HEK293 (cell line): ENCODE measurements around the gene UQCC3.
A peak's percentile ranks its signal among the peaks of the same experiment; 100 is the strongest.

Experiments used
- GFI1B ChIP-seq: fragments of 450-650 bp; formaldehyde crosslinking; IDR thresholded peaks from 2 replicates; pipeline ENCODE4 v1.5.1; 2016; ENCODE audit warnings: missing biosample characterization, missing genetic modification characterization
- GLIS1 ChIP-seq: fragments of 450-650 bp; formaldehyde crosslinking; IDR thresholded peaks from 2 replicates; pipeline ENCODE4 v1.5.1; 2016; ENCODE audit warnings: missing biosample characterization, missing genetic modification characterization
- SP2 ChIP-seq: fragments of 450-650 bp; formaldehyde crosslinking; IDR thresholded peaks from 2 replicates; pipeline ENCODE4 v1.5.1; 2016; ENCODE audit warnings: missing biosample characterization, missing genetic modification characterization
- TCF7L2 ChIP-seq: IDR thresholded peaks from 2 replicates; pipeline ENCODE4 v1.6.1; 2011; ENCODE audit warnings: low read depth, mild to moderate bottlenecking, inconsistent platforms, low read length, moderate library complexity, borderline replicate concordance
- ZEB2 ChIP-seq: fragments of 450-650 bp; formaldehyde crosslinking; IDR thresholded peaks from 2 replicates; pipeline ENCODE4 v1.5.1; 2016; ENCODE audit warnings: missing biosample characterization, missing genetic modification characterization
- ZFHX2 ChIP-seq: fragments of 450-650 bp; formaldehyde crosslinking; conservative IDR thresholded peaks from 2 replicates; pipeline ENCODE4 v1.5.1; 2016; ENCODE audit warnings: missing biosample characterization, missing genetic modification characterization
- ZNF155 ChIP-seq: fragments of 450-650 bp; formaldehyde crosslinking; IDR thresholded peaks from 2 replicates; pipeline ENCODE4 v1.5.1; 2016; ENCODE audit warnings: missing biosample characterization, missing genetic modification characterization
- ZNF248 ChIP-seq: fragments of 450-650 bp; formaldehyde crosslinking; IDR thresholded peaks from 2 replicates; pipeline ENCODE4 v1.5.1; 2017; ENCODE audit warnings: missing biosample characterization, missing genetic modification characterization
- ZNF571 ChIP-seq: fragments of 450-650 bp; formaldehyde crosslinking; IDR thresholded peaks from 2 replicates; pipeline ENCODE4 v1.5.0; 2017; ENCODE audit warnings: missing biosample characterization, missing genetic modification characterization
- ZNF660 ChIP-seq: fragments of 450-650 bp; IDR thresholded peaks from 2 replicates; pipeline ENCODE4 v1.5.1; 2018; ENCODE audit warnings: missing biosample characterization, mild to moderate bottlenecking, missing genetic modification characterization
- ZNF664 ChIP-seq: fragments of 450-650 bp; formaldehyde crosslinking; IDR thresholded peaks from 2 replicates; pipeline ENCODE4 v1.5.1; 2016; ENCODE audit warnings: missing biosample characterization, missing genetic modification characterization
- ZNF776 ChIP-seq: fragments of 450-650 bp; formaldehyde crosslinking; IDR thresholded peaks from 2 replicates; pipeline ENCODE4 v1.5.0; 2017; ENCODE audit warnings: missing biosample characterization, missing genetic modification characterization, borderline replicate concordance
- TF ChIP-seq, protein P1 (sequence below): fragments of 450-650 bp; formaldehyde crosslinking; IDR thresholded peaks from 2 replicates; pipeline ENCODE4 v1.5.1; 2016; ENCODE audit warnings: missing biosample characterization, missing genetic modification characterization
- TF ChIP-seq, protein P2 (sequence below): fragments of 450-650 bp; formaldehyde crosslinking; IDR thresholded peaks from 2 replicates; pipeline ENCODE4 v1.5.1; 2016; ENCODE audit warnings: missing biosample characterization, missing genetic modification characterization
- TF ChIP-seq, protein P3 (sequence below): fragments of 450-650 bp; formaldehyde crosslinking; conservative IDR thresholded peaks from 2 replicates; pipeline ENCODE4 v1.5.1; 2016; ENCODE audit warnings: low read depth, missing biosample characterization, missing genetic modification characterization
- TF ChIP-seq, protein P4 (sequence below): fragments of 450-650 bp; formaldehyde crosslinking; conservative IDR thresholded peaks from 2 replicates; pipeline ENCODE4 v1.5.1; 2016; ENCODE audit warnings: low read depth, missing biosample characterization, missing genetic modification characterization
- TF ChIP-seq, protein P5 (sequence below): fragments of 450-650 bp; formaldehyde crosslinking; optimal IDR thresholded peaks from 2 replicates; pipeline ENCODE3; 2016; ENCODE audit warnings: missing biosample characterization, mild to moderate bottlenecking, missing genetic modification characterization
- TF ChIP-seq, protein P6 (sequence below): fragments of 450-650 bp; formaldehyde crosslinking; IDR thresholded peaks from 2 replicates; pipeline ENCODE4 v1.5.1; 2017; ENCODE audit warnings: missing biosample characterization, missing genetic modification characterization

UQCC3 gene

DNA sequence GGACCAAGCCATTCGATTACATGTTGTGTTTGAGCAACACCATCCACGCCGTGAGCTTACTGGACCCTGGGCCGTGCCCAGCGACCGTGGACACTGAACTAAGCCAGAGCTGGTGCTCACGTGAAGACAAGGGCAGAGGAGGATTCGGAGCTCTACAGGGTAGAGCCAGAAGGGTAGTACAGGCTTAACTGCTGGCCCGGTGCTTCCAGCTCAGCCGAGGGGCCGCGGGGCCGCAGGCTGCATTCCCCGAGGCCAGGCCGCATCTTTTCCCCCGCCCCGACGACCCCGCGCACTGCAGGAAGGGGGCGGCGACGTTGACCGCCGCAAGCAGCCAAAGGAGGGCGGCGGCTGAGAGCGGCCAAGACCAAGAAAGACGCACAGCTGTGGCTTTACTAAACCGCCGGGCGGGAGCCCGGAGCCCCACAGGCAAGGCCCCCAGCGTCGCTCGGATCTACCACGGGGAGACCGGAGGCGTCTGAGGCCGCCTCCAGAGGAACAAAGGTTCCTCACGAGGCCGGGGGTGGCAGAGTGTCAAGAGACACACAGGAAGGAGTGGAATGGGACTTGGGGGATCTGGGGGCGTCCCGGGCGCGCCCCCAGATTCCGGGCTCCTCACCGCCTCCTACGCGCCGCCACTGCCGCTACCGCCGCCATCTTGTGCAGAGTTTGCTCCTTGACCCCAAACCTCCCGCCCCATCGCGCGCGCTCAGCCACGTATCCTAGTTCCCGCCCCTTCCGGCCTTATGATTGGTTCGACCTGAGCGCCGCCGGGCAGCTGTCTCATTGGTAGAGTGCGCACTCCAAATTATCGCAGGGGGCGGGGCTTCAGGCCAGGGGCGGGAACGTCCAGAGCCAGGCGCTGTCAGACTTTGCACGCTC is 25.3 kb upstream of the UQCC3 start, which contains the start of gene GANAB (continued):
- TF ChIP-seq, protein P1, sequence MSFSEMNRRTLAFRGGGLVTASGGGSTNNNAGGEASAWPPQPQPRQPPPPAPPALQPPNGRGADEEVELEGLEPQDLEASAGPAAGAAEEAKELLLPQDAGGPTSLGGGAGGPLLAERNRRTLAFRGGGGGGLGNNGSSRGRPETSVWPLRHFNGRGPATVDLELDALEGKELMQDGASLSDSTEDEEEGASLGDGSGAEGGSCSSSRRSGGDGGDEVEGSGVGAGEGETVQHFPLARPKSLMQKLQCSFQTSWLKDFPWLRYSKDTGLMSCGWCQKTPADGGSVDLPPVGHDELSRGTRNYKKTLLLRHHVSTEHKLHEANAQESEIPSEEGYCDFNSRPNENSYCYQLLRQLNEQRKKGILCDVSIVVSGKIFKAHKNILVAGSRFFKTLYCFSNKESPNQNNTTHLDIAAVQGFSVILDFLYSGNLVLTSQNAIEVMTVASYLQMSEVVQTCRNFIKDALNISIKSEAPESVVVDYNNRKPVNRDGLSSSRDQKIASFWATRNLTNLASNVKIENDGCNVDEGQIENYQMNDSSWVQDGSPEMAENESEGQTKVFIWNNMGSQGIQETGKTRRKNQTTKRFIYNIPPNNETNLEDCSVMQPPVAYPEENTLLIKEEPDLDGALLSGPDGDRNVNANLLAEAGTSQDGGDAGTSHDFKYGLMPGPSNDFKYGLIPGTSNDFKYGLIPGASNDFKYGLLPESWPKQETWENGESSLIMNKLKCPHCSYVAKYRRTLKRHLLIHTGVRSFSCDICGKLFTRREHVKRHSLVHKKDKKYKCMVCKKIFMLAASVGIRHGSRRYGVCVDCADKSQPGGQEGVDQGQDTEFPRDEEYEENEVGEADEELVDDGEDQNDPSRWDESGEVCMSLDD (tag by site-specific recombination) = peak; percentile 84
- TF ChIP-seq ZNF776 (no peak), ZNF571 (tag by site-specific recombination) (no peak), ZEB2 (tag by site-specific recombination) (no peak), ZNF660 (tag by site-specific recombination) (0 out of 2 replicates have a peak, but pooled peaks have one; percentile 41), SP2 (tag by site-specific recombination) (peak; percentile 95), GLIS1 (peak; percentile 59), ZFHX2 (tag by site-specific recombination) (peak; percentile 98), ZNF664 (tag by site-specific recombination) (no peak), TCF7L2 (no peak), ZNF155 (tag by site-specific recombination) (no peak), ZNF248 (no peak), GFI1B (tag by site-specific recombination) (no peak)
- TF ChIP-seq, protein P2, sequence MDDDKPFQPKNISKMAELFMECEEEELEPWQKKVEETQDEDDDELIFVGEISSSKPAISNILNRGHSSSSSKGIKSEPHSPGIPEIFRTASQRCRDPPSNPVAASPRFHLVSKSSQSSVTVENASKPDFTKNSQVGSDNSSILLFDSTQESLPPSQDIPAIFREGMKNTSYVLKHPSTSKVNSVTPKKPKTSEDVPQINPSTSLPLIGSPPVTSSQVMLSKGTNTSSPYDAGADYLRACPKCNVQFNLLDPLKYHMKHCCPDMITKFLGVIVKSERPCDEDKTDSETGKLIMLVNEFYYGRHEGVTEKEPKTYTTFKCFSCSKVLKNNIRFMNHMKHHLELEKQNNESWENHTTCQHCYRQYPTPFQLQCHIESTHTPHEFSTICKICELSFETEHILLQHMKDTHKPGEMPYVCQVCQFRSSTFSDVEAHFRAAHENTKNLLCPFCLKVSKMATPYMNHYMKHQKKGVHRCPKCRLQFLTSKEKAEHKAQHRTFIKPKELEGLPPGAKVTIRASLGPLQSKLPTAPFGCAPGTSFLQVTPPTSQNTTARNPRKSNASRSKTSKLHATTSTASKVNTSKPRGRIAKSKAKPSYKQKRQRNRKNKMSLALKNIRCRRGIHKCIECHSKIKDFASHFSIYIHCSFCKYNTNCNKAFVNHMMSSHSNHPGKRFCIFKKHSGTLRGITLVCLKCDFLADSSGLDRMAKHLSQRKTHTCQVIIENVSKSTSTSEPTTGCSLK (tag by site-specific recombination) = no peak
- TF ChIP-seq, protein P3, sequence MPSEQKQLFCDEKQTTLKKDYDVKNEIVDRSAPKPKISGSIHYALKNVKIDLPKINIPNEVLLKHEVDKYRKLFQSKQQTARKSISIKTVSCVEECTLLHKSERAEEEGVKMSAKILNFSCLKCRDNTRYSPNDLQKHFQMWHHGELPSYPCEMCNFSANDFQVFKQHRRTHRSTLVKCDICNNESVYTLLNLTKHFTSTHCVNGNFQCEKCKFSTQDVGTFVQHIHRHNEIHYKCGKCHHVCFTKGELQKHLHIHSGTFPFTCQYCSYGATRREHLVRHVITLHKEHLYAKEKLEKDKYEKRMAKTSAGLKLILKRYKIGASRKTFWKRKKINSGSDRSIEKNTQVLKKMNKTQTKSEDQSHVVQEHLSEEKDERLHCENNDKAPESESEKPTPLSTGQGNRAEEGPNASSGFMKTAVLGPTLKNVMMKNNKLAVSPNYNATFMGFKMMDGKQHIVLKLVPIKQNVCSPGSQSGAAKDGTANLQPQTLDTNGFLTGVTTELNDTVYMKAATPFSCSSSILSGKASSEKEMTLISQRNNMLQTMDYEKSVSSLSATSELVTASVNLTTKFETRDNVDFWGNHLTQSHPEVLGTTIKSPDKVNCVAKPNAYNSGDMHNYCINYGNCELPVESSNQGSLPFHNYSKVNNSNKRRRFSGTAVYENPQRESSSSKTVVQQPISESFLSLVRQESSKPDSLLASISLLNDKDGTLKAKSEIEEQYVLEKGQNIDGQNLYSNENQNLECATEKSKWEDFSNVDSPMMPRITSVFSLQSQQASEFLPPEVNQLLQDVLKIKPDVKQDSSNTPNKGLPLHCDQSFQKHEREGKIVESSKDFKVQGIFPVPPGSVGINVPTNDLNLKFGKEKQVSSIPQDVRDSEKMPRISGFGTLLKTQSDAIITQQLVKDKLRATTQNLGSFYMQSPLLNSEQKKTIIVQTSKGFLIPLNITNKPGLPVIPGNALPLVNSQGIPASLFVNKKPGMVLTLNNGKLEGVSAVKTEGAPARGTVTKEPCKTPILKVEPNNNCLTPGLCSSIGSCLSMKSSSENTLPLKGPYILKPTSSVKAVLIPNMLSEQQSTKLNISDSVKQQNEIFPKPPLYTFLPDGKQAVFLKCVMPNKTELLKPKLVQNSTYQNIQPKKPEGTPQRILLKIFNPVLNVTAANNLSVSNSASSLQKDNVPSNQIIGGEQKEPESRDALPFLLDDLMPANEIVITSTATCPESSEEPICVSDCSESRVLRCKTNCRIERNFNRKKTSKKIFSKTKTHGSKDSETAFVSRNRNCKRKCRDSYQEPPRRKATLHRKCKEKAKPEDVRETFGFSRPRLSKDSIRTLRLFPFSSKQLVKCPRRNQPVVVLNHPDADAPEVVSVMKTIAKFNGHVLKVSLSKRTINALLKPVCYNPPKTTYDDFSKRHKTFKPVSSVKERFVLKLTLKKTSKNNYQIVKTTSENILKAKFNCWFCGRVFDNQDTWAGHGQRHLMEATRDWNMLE (tag by site-specific recombination) = no peak
- TF ChIP-seq, protein P4, sequence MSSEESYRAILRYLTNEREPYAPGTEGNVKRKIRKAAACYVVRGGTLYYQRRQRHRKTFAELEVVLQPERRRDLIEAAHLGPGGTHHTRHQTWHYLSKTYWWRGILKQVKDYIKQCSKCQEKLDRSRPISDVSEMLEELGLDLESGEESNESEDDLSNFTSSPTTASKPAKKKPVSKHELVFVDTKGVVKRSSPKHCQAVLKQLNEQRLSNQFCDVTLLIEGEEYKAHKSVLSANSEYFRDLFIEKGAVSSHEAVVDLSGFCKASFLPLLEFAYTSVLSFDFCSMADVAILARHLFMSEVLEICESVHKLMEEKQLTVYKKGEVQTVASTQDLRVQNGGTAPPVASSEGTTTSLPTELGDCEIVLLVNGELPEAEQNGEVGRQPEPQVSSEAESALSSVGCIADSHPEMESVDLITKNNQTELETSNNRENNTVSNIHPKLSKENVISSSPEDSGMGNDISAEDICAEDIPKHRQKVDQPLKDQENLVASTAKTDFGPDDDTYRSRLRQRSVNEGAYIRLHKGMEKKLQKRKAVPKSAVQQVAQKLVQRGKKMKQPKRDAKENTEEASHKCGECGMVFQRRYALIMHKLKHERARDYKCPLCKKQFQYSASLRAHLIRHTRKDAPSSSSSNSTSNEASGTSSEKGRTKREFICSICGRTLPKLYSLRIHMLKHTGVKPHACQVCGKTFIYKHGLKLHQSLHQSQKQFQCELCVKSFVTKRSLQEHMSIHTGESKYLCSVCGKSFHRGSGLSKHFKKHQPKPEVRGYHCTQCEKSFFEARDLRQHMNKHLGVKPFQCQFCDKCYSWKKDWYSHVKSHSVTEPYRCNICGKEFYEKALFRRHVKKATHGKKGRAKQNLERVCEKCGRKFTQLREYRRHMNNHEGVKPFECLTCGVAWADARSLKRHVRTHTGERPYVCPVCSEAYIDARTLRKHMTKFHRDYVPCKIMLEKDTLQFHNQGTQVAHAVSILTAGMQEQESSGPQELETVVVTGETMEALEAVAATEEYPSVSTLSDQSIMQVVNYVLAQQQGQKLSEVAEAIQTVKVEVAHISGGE (tag by site-specific recombination) = peak; percentile 30; the same call in 1 of the 2 replicates
- TF ChIP-seq, protein P5, sequence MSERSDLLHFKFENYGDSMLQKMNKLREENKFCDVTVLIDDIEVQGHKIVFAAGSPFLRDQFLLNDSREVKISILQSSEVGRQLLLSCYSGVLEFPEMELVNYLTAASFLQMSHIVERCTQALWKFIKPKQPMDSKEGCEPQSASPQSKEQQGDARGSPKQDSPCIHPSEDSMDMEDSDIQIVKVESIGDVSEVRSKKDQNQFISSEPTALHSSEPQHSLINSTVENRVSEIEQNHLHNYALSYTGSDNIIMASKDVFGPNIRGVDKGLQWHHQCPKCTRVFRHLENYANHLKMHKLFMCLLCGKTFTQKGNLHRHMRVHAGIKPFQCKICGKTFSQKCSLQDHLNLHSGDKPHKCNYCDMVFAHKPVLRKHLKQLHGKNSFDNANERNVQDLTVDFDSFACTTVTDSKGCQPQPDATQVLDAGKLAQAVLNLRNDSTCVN (tag by site-specific recombination) = peak; percentile 76
- TF ChIP-seq, protein P6, sequence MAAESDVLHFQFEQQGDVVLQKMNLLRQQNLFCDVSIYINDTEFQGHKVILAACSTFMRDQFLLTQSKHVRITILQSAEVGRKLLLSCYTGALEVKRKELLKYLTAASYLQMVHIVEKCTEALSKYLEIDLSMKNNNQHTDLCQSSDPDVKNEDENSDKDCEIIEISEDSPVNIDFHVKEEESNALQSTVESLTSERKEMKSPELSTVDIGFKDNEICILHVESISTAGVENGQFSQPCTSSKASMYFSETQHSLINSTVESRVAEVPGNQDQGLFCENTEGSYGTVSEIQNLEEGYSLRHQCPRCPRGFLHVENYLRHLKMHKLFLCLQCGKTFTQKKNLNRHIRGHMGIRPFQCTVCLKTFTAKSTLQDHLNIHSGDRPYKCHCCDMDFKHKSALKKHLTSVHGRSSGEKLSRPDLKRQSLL (tag by site-specific recombination) = no peak
